Astrocyte of the hippocampus (primary cell): ENCODE results near the gene EXOC3.
"Not testable (repeated sequence)": the region's sequence is repeated elsewhere in the genome, so short reads cannot be mapped to it uniquely, and the experiment has no call there.

Experiments used
- DNase-seq: peaks from one replicate; pipeline ENCODE4 v3.0.0; 2011; ENCODE audit warnings: low read depth, low spot score

The EXOC3 gene

DNA sequence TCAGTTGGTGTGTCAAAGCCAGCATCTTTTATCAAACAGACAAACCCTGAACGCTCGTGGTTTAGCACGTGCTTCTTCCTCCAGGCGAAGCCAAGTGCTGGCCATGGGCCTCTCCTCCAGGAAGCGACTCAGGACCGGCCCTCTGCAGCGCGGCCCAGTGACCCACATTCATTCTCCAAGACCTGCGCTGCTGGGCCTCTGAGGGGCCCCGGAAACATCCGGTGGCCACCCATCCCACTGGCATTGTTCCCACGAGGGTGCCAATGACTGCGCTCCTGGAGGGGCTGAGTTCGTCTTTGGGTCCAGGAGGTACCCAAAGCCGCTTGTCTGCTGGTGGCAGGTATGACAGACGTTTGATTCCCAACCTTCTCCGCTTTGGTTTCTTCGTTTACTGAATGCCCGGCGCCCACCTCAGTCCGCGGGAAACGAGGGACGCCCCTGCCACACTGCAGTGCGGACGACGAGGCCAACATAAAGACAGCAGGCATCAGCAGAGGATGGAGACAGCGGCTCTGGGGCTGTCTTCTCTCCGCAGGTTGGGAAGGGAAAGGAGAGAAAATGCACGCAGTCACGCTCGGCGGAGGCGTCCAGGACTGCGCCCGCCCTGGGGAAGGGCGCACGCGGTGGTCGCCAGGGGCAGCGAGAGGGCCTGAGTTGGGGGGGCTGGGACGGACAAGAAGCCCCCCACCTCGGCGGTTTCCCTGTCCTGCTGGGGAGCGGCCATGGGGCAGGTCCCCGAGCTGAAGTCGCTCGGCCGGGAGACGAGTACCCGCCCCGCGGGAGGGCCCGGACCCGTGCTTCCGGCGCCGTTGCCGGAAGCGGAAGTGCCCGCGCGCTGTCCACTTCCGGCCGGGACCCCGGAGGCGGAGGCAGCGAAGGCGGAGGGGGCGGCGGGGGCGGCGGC, at the start of gene EXOC3:
TSS of gene EXOC3 (plus strand) at position 842 of the 904 bp plus-strand sequence. CDS start 3,030 bp downstream, outside the sequence.
- DNase-seq: peak; percentile 91

DNA sequence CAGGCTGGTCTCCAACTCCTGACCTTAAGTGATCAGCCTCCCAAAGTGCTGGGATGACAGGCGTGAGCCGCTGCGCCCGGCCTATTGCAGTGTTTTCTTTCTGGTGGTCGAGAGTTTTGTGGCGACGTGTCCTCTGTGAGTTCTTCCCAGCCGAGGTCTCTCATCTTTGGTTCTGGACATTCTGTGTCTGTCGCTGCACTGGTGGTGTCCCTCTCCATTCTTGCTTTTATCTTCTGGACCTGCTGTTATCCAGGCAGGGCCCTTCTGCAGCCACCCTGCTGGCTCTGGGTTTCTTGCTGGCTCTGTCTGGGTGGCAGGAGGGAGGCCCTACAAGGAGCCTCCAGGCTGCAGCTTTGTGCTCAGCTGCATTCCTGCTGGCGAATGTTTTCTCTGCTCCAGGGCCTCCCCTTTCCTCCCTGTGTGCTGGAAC, 49.1 kb upstream of the EXOC3 start:
- DNase-seq: peak; percentile 46

DNA sequence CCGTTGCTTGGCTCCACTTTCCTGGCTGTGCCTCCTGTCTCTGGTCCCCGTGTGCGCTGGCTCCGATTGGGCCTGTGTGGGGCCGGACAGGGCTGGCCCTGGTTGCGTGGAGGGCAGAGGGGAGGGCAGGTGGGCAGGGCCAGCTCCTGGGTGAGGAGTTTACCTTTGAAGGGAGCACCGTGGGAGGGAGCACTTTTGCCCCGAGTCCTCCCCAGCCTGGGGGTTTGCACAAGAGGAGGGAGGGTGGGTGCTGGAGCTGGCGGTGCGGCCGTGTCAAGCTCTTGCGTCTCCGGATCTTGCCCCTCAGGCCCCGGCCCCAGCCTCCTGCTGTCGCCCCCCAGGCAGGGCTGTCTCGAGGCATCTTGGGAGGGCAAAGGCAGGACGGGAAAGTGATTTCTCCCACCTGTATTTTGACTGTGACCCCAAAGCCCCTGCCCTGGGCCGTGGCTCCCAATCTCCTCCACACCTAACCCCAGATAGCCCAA, 48.3 kb upstream of the EXOC3 start:
- DNase-seq: no peak

DNA sequence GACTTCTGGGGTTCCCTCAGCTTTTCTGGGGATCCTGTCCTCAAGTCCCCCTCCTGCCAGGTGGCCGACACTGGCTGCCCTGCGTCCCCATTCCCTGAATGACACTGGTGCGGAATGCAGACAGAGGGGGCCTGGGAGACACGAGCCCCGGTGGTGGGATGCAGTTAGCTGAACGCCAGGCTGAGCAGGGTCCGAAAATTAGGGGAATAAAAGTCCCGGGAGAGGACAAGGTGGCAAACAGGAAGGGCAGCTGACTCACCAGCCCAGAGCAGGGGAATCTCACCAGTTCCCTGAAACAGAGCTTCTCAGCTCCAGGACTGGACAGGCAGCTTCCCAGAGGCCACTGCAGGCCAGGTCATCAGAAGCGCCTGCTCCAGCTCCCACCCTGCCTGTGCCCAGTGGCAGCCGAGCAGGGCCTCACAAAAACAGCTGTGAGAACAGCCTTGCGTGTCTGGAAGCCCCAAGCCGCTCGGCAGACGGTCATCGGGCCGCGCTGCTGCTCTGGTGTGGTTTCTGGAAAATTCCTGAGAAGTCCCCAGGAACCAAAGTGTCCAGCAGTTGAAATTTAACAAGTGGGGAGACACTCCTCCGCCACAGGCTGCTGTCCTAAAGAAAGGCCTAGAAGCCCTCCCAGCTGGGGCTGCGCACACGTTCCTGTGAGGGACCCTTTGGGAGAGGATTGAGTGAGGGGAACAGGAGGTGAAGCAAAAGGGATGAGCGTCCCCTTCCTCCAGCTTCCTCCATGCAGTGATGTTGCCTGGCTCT, 47.6 kb upstream of the EXOC3 start:
- peak; percentile 76 for DNase-seq

DNA sequence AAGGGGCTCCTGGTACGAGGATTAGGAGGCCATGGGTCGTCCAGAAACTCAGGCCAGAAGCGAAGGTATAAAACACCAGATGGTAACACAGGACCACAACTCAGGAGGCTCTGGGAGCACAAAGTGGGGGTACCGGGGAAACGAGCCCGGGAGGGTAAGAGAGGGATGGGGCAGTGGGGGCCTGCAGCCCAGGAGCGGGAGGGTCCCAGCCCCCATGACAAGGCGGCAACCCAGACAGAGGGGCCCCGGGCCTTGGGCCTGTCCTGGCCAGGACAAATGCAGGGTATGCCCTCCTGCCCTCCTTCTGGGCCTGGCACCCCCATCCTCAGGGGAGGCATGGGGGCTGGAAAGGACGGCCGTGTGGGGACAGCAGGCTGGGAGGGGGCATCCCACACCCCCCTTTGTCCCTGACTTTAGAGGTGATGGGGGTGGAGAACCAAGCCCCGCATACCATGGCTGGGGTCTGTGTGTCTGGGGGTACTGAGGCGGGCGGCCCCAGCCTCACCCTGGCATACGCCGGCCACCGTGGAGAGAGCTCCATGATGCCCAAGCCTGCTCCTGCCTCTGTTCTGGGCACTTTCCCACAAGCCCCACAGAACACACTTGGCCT, 47.0 kb upstream of the EXOC3 start:
- DNase-seq: no peak

DNA sequence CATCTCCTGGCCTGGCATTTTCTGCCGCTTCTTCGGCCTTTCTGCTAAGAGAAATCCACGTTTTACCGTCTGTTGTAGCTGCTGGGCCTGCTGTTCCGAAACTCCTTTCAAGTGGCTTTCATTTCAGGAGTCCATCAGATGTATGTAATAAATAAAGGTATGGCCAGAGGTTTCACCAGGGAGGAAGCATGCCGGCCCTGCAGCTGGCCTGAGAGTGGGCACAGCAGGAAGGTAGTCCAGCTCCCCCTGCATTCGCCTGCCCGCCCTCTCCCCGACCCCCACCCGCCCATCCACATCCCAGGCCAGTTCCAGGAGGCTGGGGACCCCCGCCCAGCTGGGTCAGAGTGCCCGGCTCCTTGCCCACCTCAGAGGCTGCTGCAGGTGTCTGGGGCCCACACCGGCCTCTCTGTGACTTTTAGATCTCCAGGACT, 46.4 kb upstream of the EXOC3 start:
- no peak for DNase-seq

DNA sequence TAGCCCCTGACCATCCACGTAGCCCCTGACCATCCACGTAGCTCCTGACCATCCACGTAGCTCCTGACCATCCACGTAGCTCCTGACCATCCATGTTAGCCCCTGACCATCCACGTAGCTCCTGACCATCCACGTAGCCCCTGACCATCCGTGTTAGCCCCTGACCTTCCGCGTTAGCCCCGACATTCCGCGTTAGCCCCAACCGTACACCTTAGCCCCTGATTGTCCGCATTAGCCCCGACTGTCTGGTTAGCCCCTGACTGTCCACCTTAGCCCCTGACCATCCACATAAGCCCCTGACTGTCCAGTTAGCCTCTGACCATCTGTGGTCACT, 44.9 kb upstream of the EXOC3 start:
- not testable (repeated sequence) for DNase-seq

DNA sequence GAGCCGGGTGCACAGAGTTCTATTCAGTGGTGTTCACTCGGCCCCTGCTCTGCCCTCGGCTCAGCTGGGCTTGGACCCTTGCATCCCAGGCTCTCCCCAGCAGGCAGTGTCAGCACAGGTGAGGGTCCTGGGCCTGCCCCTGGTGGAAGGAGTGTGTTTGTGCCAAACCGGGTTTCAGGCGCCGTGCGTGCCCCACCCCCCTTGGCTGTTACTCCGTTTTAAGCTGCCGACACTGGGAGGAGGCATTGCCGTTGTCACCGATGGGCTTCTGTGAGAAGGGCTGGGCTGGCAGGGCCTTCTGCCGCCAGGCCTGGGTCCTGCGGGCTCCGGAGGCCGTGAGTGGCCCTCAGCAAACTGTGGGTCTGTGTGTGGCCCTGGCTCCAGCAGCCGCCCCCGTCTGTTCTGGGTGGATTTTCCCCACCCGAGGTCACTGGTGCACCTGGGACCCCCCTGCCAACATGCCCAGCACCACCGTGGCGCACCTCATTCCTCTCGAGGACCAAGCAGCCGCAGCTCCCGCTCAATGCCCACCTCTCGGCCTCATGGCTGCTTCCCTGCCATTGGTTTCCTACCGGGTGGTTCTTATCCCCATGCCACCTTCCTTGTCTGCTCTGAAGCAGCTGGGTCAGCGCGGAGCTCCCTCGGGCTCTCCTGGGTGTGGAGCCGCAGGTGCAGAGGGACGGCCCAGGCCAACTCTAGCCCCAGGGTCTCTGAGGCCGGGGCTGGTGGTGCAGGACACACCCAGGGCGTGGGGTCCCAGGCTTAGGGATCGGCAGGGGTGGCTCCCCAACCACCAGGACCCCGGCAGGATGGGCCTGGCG, 44.3 kb upstream of the EXOC3 start:
- DNase-seq: no peak

DNA sequence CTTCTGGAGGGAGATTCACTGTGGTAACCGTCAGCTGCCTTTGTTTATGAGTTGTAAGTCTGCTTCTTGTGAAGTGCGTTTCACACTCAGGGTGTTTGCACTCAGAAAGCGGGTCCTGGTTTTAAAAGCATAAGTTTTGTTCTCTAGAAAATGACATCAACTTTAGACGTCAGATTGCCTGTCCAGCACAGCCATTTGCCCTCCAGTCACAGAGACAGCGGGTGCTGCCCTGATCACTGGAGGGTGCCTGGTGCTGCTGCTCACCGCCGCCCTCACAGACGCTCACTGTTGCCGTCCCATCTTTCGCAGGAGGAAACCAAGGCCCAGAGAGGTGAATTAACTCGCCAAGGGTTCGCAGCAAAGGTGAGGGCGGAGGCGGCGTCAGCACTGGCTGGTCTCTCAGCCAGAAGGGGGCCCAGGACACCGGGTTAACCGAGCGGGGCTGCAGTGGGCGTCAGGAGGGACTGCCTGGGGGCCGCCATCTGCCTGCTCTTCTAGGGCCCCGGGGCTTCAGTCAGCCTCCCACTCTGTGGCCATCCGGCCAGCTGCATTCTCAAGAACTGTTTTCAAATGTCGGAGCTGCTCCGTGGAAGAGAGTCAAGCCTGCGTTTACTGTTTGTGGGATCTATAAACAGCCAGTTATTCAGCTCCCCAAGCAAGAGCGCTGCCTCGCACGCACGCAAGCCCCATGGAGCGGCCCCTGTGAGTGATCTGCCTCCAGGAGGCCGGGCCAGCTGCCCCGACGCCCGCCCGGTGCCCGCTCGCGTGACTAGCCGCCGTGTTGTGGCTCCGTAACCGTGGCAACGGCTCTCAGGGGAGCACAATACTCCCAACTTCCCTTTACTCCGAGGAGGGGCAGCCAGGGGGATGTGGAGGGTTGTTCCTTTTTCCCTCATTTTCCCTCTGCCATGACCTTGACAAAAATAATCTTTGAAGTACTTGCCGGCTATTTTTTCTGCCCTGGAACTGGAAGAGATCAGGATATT, 43.4 kb upstream of the EXOC3 start:
- DNase-seq: peak; percentile 99

DNA sequence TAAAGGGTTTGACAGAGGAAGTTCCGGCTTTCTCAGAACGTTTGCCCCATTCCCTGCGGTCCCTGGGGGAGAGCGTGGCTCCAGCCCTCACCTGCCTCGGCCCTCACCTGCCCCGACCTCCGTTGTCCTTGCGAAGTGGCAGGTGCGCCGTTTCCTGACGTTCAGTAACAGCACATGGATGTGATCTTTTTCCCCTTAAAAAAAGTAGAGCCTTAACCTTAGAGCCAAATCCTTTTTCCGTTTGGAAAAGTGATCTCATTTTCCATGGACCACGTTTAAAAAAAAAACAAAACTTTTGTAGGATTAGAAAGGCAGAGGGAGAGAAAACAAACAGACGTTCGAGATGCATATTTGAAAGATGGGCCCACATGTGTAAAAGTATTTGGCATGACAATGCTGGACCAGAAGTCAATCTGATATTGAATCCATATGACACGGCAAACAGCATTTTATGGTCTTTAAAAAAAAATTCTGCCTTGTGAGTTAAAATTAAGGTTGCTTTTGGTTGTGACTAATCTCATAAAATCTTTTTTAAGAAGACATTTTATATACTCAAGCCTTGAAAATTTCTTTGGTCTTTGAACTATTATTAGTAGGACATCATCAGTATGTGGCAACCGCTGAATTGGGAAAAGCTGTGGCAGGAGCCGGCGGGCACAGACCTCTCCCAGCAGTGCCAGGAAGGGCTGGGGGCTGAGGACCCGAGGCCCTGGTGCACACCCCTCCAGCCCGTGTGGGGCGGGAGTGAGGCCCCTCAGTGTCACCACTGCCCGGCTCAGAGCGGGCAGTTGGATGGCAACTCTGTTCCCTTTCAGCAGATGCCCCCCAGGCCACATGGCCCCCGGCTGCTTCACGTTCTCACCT, 42.5 kb upstream of the EXOC3 start:
- DNase-seq: peak; percentile 36

DNA sequence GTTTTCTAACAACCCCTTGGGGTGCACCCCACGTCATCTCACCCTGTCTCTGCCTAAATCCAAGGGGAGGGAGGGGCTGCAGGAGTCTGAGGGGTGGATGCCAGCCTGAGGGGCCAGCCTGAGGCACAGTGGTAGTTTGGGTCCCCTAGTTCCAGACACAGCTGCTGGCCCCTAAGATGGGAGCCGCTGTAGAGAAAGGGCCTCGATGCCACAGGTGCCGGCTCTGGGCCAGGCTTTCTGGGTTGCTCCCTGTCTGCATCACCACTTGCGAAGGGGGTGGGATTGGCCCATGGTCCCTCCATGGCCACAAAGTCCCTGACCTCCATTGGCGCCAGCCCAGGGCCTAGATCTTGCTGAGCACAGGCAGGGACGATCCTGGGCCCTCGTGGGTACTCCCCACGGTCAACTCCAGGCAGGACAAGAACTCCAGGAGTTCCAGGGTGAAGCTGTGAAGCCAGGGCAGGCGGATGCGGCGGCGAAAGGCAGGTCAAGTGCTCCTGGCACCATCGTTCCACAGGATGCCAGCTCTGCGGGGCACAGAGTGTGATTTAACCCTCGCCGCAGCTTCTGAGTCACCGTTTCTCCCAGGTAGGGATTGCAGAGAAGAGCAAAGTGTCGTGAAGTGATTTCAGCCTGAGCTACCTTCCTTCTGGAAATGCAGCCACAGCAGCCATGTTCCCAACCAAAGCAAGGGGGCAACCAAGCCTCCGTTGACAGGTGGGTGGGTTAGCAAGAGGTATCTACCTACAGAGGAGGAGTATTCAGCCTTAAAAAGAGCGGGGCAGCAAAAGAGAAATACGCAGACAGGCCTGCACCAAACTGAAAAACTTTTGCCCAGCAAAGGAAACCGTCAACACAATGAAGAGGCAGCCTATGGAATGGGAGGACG, 41.6 kb upstream of the EXOC3 start:
- DNase-seq: no peak

DNA sequence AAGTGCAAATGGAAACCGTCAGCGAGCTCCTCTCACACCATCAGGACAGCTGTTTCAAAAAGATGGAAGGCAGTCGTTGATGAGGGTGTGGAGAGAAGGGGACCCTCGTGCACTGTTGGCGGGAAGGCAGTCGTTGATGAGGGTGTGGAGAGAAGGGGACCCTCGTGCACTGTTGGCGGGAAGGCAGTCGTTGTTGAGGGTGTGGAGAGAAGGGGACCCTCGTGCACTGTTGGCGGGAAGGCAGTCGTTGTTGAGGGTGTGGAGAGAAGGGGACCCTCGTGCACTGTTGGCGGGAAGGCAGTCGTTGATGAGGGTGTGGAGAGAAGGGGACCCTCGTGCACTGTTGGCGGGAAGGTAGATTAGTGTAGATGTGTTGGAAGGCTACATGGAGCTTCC, 40.8 kb upstream of the EXOC3 start:
- DNase-seq: not testable (repeated sequence)

DNA sequence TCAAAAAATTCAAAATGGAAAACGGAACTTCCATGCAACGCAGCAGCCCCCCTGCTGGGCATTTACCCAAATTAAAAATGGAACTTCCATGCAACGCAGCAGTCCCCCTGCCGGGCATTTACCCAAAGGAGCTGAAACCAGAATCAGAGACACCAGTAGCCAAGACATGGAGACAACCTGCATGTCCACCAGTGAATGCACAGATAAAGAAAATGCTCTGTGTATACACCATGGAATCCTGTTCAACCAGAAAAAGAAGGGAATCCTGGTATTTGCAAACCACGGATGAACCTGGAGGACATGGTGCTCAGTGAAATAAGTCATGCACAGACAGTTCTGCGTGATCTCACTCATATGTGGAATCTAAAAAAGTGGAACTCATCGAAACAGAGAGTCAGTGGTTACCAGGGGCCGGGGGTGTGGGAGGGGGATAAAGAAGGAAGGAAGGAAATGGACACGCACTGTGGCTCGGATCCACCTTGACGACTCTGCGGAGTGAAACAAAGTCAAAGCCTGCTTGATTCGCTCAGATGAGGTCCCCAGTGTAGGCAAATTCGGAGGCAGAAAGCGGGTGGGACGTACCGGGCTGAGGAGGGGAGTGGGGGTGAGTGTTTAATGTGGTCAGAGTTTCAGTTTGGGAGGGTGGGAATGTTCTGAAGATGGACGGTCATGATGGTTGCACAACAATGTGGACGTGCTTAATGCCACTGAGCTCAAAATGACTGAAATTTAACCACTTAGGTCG, 40.2 kb upstream of the EXOC3 start:
- DNase-seq: no peak

DNA sequence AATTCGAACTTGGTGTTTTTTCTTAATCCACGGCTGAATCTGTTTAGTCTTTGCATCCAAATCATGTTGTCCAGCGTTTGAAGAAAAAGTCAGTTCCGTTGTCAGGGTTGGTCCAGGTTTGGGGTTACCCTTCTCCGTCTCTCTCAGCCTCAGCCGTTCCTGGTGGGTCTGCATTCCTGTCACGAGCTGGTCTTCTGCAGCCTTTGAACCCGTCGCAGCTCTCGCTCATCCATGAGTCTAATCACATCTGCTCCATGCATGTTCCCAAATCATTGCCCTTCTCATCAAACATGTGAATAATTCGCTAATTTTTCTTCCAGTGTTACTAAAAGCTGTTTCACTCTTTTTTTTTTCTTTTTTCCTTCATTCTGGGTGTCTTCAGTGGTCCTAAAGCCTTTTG, 39.0 kb upstream of the EXOC3 start:
- DNase-seq: no peak

DNA sequence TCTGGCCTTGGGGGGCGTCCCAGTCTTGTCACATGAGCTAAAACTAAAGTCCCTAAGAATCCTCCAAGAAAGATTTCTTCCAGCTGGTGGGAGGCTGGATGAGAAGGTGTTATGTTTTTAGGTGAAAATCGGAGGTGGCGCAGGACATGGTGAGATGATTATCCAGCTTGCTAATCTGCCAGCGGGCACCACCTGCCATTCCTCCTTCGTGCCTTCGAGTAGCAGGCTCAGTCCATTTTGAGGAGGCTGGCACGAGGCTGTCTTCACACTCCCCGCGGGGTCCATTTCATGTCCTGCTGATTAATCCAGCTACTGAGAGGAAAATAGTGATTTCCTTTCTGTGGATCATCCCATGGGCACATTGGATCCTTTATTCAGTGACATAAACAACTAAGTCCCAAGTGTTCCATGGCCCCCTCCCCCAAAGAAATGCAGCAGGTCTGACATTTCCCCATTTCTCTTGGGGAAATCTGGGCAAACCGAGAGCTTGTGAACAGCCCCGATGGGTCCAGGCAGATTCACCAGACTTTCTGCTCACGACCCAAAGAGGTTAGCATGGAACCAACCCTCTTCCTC, 38.2 kb upstream of the EXOC3 start:
- DNase-seq: no peak

DNA sequence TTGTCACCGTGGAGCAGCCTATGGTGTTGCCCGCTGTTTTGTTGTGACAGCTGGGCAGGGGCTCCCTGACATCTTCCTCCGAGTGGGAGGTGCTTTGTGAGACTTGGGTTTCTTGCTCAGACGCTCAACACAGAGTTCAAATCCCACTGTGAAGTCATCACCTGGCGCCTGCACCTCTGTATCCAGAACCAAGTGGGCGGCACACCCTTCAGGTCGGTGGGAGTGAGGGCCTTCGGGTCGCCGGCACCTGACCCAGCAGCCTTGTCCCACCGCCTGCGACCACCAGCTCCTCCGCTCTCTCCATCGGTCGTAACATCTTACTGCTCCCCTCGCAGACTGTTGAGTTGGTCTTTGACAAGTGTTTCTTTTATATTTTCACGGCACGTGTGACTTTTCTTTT, 37.6 kb upstream of the EXOC3 start:
- no peak for DNase-seq

DNA sequence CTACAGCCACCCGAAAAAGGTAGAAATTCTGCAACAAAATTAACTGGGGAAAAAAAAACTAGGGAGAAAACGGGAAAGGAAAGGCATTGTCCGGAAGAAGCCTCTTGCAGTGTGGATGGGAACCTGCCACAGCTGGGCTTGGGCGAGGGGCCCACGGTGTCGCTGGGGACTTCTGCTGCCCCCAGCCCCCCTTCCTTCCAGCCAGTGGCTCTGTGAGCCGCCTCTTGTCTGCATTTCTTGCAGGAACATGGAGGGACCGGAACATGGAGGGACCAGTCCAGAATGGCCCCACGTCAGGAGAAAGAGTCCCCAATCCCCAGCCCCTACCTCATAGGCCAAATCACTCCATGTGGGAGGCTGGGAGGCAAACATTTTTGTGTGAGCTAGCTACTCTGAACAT, 36.9 kb upstream of the EXOC3 start:
- DNase-seq: no peak
